ENCODE measurements around the gene FCRLA.

DNA sequence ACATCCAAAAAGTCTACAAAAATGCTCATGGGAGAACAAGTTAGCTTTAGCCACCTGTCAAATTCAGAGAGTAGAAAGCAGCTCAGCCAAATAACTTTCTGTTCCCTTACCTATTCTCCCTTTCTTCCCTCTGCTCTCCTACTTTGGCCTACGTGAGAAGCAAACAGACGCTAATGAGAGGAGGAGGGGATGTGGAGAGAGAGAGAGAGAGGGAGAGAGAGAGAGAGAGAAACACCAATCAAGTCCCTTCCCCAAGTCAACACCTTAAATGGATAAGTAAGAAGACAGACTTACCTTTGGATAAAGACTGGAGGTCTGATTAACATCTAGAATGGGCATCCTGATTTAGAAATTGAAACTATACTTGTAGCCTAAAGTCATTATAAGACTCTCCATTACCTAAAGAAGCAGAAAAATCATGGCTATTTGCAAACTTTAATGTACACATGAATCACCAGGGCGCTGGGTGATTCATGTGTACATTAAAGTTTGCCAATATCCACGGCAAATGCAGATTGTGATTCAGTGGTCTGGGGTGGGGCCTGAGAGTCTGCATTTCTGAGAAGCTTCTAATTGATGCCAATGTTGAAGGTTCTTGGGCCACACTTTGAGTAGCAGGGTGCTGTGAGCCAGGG lies 29.4 kb downstream of the FCRLA start:
- TF ChIP-seq, protein P1, sequence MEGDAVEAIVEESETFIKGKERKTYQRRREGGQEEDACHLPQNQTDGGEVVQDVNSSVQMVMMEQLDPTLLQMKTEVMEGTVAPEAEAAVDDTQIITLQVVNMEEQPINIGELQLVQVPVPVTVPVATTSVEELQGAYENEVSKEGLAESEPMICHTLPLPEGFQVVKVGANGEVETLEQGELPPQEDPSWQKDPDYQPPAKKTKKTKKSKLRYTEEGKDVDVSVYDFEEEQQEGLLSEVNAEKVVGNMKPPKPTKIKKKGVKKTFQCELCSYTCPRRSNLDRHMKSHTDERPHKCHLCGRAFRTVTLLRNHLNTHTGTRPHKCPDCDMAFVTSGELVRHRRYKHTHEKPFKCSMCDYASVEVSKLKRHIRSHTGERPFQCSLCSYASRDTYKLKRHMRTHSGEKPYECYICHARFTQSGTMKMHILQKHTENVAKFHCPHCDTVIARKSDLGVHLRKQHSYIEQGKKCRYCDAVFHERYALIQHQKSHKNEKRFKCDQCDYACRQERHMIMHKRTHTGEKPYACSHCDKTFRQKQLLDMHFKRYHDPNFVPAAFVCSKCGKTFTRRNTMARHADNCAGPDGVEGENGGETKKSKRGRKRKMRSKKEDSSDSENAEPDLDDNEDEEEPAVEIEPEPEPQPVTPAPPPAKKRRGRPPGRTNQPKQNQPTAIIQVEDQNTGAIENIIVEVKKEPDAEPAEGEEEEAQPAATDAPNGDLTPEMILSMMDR (conservative IDR thresholded peaks at IDR 0.05) = peak; percentile 36; the same call in 1 of the 2 replicates
- no peak for TF ChIP-seq EZH2 (IDR thresholded peaks at IDR 0.05; ENCODE audit: low read depth)

Measured in PC-9 (cell line).